Inflammatory macrophage treated with lipopolysaccharide for 4 hours (primary cell): Measurements from ENCODE around the gene TBC1D3G.
"Not testable (repeated sequence)": the region's sequence is repeated elsewhere in the genome, so short reads cannot be mapped to it uniquely, and the experiment has no call there.

Experiments
- DNase-seq: peaks from one replicate; pipeline ENCODE4 v3.0.0-alpha.2; 2020

TBC1D3G gene

DNA sequence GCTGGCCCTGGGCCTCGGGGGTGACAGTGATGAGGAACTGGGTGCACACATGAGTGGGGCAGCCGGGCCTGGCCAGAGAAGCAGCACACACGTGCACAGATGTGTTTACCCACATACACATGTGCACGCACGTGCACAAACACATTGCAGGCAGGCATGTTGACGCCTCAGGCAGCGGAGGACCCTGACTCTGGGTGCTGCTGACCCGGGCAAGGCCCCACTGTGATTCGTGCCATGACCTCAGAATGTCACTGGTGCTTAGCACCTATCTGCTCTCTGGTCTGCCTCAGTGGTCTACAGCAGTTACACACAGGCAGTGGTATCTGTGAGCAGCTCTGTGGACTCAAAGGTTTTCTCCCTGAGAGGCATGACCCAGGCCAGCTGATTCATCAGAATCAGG, at the start of gene TBC1D3G:
TBC1D3G (plus strand) TSS at position 301 of the 400 bp plus-strand sequence. CDS start 1,528 bp downstream, outside the sequence.
- not testable (repeated sequence) for DNase-seq

DNA sequence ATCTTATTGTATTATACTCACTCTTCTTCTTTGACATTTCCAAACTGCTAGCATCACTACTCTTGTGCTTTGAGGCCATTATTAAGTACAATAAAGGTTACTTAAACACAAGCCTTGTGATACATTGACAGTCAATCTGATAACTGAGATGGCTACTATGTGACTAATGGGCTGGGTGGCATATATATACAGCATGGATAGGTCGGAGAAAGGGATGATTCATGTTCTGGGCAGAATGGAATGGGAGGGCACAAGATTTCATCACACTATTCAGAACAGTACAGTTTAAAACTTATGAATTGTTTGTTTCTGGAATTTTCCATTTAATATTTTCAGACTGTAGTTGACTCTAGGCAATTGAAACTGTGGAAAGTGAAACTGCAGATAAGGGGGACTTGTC, 40.4 kb upstream of the TBC1D3G start:
- not testable (repeated sequence) for DNase-seq

DNA sequence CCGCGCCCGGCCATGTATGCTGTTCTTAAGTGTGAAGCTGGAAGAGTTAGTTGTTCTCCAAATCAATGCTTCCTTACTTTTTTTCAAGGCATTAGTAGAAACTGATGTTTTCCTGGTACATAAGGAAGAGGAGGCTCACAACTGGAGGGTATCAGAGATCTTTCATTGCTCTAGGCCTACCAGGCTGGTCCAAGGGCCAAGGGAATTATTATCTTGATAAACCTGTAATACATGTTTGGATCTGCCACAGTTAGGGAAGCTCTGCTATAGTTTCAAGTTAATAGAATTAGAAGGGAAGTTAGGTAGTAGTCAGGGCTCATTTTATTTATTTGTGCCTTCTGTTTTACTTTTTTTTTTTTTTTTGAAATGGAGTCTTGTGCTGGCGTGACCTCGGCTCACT, 39.5 kb upstream of the TBC1D3G start:
- not testable (repeated sequence) for DNase-seq

DNA sequence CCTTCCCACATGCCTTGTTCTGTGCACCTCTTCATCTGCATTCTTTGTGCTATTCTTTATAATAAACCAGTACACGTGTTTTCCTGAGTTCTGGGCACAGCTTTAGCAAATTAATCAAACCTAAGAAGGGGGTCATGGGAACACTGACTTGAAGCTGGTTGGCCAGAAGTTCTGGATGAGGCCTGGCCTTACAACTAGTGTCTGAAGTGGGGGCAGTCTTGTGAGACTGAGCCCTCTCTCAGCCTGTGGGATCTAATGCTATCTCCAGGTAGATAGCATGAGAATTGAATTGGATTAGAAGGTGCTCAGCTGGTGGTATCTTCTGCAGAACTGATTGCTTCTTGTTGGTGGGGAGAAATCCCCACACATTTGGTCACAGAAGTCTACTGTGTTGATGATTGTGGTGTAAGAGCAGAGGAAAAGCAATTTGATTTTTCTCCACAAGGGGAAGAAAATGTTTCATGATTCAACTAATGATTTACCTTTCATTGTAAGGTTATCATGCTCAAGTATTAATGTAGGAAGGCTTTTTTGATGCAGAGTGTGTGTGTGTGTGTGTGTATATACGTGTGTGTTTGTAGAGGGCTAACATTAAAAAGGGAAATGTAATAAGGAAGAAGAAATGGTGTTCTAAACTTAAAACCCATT, 33.6 kb upstream of the TBC1D3G start:
- not testable (repeated sequence) for DNase-seq

DNA sequence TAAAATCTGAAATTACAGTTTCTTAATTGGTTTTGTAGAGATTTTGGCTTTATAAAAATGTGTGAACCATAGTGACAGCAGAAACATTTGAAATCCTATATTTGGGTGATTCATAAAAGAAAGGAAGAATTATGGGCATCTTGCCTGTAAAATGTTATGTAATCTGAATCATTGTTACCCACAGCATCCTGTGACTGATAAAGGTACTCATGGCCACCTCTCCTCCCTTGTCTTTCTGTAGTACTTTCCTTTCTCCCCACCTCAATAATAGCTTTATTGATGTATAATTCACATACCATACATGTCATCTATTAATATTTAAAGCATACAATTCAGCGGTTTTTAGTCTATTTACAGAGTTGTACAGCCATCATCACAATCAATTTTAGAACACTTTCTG, 28.5 kb upstream of the TBC1D3G start:
- DNase-seq = not testable (repeated sequence)

DNA sequence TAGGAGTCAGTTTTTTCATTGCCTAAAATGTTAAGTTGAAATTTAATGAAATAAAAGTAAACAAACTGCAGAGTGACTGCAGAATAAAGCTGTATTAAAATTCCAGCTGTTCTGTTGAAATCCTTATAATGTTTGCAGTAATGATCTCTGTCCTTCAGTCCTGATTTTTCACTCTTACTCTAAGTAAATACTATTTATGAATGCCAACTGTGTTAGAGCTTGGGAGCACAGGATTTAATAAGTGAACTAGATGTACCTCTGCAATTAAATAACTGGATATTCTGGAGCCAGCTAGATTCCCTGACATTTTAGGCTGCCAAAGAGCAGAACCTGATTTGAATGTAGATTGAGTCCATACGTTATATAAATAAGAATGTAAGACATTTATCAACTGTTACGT, 7.9 kb upstream of the TBC1D3G start:
- DNase-seq = not testable (repeated sequence)

DNA sequence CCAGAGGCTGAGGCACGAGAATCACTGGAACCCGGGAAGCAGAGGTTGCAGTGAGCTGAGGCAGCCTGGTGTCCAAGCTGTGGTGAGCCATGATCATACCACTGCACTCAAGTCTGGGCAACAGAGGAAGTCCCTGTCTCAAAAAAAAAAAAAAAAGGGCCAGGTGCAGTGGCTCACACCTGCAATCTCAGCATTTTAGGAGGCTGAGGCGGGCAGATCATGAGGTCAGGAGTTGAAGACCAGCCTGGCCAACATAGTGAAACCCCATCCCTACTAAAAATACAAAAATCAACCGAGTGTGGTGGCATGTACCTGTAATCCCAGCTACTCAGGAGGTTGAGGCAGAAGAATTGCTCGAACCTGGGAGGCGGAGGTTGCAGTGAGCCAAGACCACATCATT, 38.8 kb downstream of the TBC1D3G start:
- DNase-seq = not testable (repeated sequence)

DNA sequence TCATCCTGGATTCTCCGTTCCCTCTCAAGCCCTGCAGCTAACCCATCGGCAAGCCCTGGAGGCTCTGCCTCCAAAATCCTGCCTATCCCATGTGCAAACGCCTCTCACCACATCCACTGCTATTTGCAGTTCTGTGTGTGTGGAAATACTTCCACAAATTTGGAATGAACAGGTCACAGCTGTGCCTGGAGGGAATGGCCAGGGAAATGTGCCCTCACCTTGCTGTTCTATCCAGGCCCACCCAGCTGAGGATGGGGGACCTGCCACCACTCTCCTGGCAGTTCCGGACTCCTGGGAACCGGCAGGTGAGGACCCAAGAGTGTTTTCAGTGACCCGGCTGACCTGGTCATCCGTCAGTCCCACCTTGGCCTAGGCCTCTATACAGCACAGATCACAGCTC, 52.3 kb downstream of the TBC1D3G start:
- DNase-seq = not testable (repeated sequence)
